Endothelial cell of umbilical vein (primary cell): ENCODE results near the gene GBF1. TPM values are rescaled to one million over a fixed set of nuclear protein-coding genes. Genes with fewer than 3 reads are reported as not detected.
A peak's percentile ranks its signal among the peaks of the same experiment; 100 is the strongest.

Experiments
- BruUV-seq: library from RNA; stranded (reverse); fragments of 400-500 nt; replicated peaks from 2 replicates; lab custom pipeline; 2021; lab: Mats Ljungman, UMichigan
- CTCF ChIA-PET: fragments of 300-600, 350-600 bp; sonication (Branson Sonifier 250); formaldehyde crosslinking; loops from one replicate; lab custom pipeline; 2021; ENCODE audit warnings: antibody characterized with exemption, inconsistent platforms; lab: Charles Lee
- POLR2A ChIA-PET: fragments of 300-600, 350-600 bp; sonication (Branson Sonifier 250); formaldehyde crosslinking; loops from one replicate; lab custom pipeline; 2021; ENCODE audit warnings: antibody characterized with exemption, inconsistent platforms; lab: Charles Lee
- DNase-seq: peaks from one replicate; pipeline ENCODE4 v3.0.0-alpha.2; 2011; ENCODE audit warnings: low read depth, low spot score
- FAIRE-seq: peaks from 2 replicates; lab custom pipeline; 2011; peaks lifted over from hg19 to GRCh38; lab: Jason Lieb, UNC
- H2AFZ ChIP-seq: 2 replicates; pipeline ENCODE4 v1.6.0; 2012; ENCODE audit warnings: low read depth, low read length, control low read depth, inconsistent platforms
- H3K27ac ChIP-seq: 2 replicates; pipeline ENCODE4 v1.5.1; 2011; ENCODE audit warnings: low read depth, mild to moderate bottlenecking, control low read depth, low read length, moderate library complexity; ENCODE audit not compliant: insufficient read depth
- H3K27me3 ChIP-seq, 2 experiments: 2 replicates each; pipeline versions ENCODE4 v1.6.0 to v1.6.1; 2011; ENCODE audit warnings: low read length in 2 of 2, mixed read lengths in 1 of 2; ENCODE audit not compliant: control insufficient read depth in 2 of 2, insufficient read depth in 2 of 2
- H3K36me3 ChIP-seq, 2 experiments: 2 replicates in 1 of 2; 3 replicates in 1 of 2; pipeline ENCODE4 v1.5.1; 2011; ENCODE audit warnings: low read length in 2 of 2, mild to moderate bottlenecking in 1 of 2, moderate library complexity in 1 of 2; ENCODE audit not compliant: control insufficient read depth in 2 of 2, insufficient read depth in 2 of 2; ENCODE audit errors: extremely low read depth in 1 of 2
- H3K4me1 ChIP-seq: 3 replicates; pipeline ENCODE4 v1.5.1; 2011; ENCODE audit warnings: mild to moderate bottlenecking, low read length; ENCODE audit not compliant: control insufficient read depth, insufficient read depth; ENCODE audit errors: extremely low read depth
- H3K4me2 ChIP-seq: 2 replicates; pipeline ENCODE4 v1.6.1; 2011; ENCODE audit warnings: low read length, control low read depth, mixed read lengths; ENCODE audit not compliant: insufficient read depth
- H3K4me3 ChIP-seq, 3 experiments: fragments of 200-600 bp in 1 of 3; sonication (generic), shearing (Covaris generic) in 1 of 3; replicated peaks in 1 of 3; 2 replicates each; pipeline ENCODE4 v1.5.1; 2011 to 2016; ENCODE audit warnings: control low read depth in 3 of 3, low read length in 3 of 3, mild to moderate bottlenecking in 2 of 3, inconsistent platforms in 1 of 3, low read depth in 1 of 3, moderate library complexity in 1 of 3; ENCODE audit not compliant: insufficient read depth in 1 of 3
- H3K79me2 ChIP-seq: 2 replicates; pipeline ENCODE4 v1.6.0; 2012; ENCODE audit warnings: low read length, inconsistent platforms; ENCODE audit not compliant: control insufficient read depth, insufficient read depth
- H3K9ac ChIP-seq: replicated peaks from 2 replicates; pipeline ENCODE3; 2011; ENCODE audit warnings: low read length, control low read depth; ENCODE audit not compliant: insufficient read depth; ENCODE audit errors: extremely low read depth
- H3K9me1 ChIP-seq: replicated peaks from 3 replicates; pipeline ENCODE4 v1.6.0; 2011; ENCODE audit warnings: mild to moderate bottlenecking, low read length; ENCODE audit not compliant: control insufficient read depth, insufficient read depth; ENCODE audit errors: extremely low read depth
- H3K9me3 ChIP-seq: replicated peaks from 2 replicates; pipeline ENCODE4 v1.5.1; 2012; ENCODE audit warnings: low read length, inconsistent platforms; ENCODE audit not compliant: control insufficient read depth, insufficient read depth
- H4K20me1 ChIP-seq: replicated peaks from 2 replicates; pipeline ENCODE3; 2011; ENCODE audit warnings: mild to moderate bottlenecking, low read length; ENCODE audit not compliant: control insufficient read depth, insufficient read depth; ENCODE audit errors: extremely low read depth
- EZH2 ChIP-seq: IDR thresholded peaks from 2 replicates; pipeline ENCODE4 v1.6.1; 2012; ENCODE audit warnings: borderline replicate concordance, low read depth, mild to moderate bottlenecking, moderate library complexity, low read length, inconsistent platforms; ENCODE audit not compliant: severe bottlenecking
- FOS ChIP-seq: IDR thresholded peaks from 2 replicates; pipeline ENCODE4 v1.6.1; 2011; ENCODE audit warnings: mild to moderate bottlenecking, low read length, moderate library complexity, borderline replicate concordance; ENCODE audit not compliant: insufficient read depth
- GATA2 ChIP-seq: IDR thresholded peaks from 2 replicates; pipeline ENCODE4 v1.7.0; 2011; ENCODE audit warnings: low read depth, mild to moderate bottlenecking, moderate library complexity, mixed read lengths, low read length; ENCODE audit not compliant: insufficient read length, insufficient read depth
- MAX ChIP-seq: IDR thresholded peaks from 2 replicates; pipeline ENCODE4 v1.6.1; 2011; ENCODE audit not compliant: insufficient read depth, insufficient read length
- MYC ChIP-seq: IDR thresholded peaks from one replicate; pipeline ENCODE4 v1.6.1; 2011; ENCODE audit warnings: mild to moderate bottlenecking, low read depth, low read length
- POLR2A ChIP-seq: IDR thresholded peaks from 2 replicates; pipeline ENCODE4 v1.6.1; 2012; ENCODE audit warnings: low read depth, mild to moderate bottlenecking, control low read depth, low read length
- POLR2AphosphoS5 ChIP-seq: IDR thresholded peaks from 2 replicates; pipeline ENCODE4 v1.6.1; 2012; ENCODE audit warnings: low read depth, mild to moderate bottlenecking, control low read depth, low read length, moderate library complexity; ENCODE audit not compliant: insufficient read depth
- dilution Hi-C: fragments of 300-500 bp; cut with MboI; formaldehyde crosslinking; loops from one replicate; pipeline ENCODE4 v1.15.0; 2019; ENCODE audit warnings: low sequenced_read_pairs; ENCODE audit not compliant: extremely low pct_ligation_motif_present
- intact Hi-C: fragments of 100-400 bp; cut with micrococcal nuclease; formaldehyde crosslinking; loops from one replicate; pipeline ENCODE4 v1.10.0; 2022
- polyA plus RNA-seq, 4 experiments: library from polyadenylated mRNA; depleted of rRNA in 3 of 4; stranded (reverse) in 3 of 4; unstranded in 1 of 4; fragments of >200 nt; gene quantifications; 2 replicates each; pipeline versions ENCODE4 v1.2.1 to v1.2.3, GENCODE V29; 2011 to 2012; ENCODE audit warnings: missing spikeins in 1 of 4
- total RNA-seq: library from RNA; stranded (reverse); gene quantifications from 2 replicates; pipeline ENCODE4 v1.2.3, GENCODE V29; 2021
- TF ChIP-seq, protein P1 (sequence below), 2 donors: IDR thresholded peaks; 1 replicate in 1 of 2; 2 replicates in 1 of 2; pipeline ENCODE4 v1.5.1; 2011; ENCODE audit warnings: low read length in 2 of 2, mild to moderate bottlenecking in 2 of 2, moderate library complexity in 2 of 2, control low read depth in 1 of 2, inconsistent platforms in 1 of 2, low read depth in 1 of 2; ENCODE audit not compliant: insufficient read depth in 1 of 2; ENCODE audit errors: extremely low read depth in 1 of 2

GBF1 gene
- total and polyA plus RNA-seq, 2 donors (not counting 3 experiments of a cell fraction or from before 2014, with no cell fraction given), result 26.0 to 49.7 TPM

- Histone ChIP-seq H3K27ac (no peak overlapping the region), H3K9me1 (no peaks in the 10 kb centered on the region), H3K4me1 (peaks cover 20% of the 10 kb centered on the region), H3K79me2 (no peaks in the 10 kb centered on the region), H3K27me3 (peaks cover 3 to 7% of the 10 kb centered on the region in 2 experiments), H3K4me3 (peak overlapping the region; percentile 64 to 73 (median 70)), H3K36me3 (peaks cover 0 to 9% of the 10 kb centered on the region in 2 experiments), H3K4me2 (peak overlapping the region; percentile 67), H3K9me3 (no peaks in the 10 kb centered on the region), H4K20me1 (no peaks in the 10 kb centered on the region), H3K9ac (peak overlapping the region; percentile 19), H2AFZ (peak overlapping the region; percentile 60)
- intact Hi-C loops, result loop anchor here (1.0 to 5.0 kb wide), 4 partner anchors 29 to 226 kb away; partner anchors contain the start of genes ACTR1A and SUFU
- TF ChIP-seq POLR2AphosphoS5, result no peak
- no peak for TF ChIP-seq EZH2
- TF ChIP-seq, protein P1, sequence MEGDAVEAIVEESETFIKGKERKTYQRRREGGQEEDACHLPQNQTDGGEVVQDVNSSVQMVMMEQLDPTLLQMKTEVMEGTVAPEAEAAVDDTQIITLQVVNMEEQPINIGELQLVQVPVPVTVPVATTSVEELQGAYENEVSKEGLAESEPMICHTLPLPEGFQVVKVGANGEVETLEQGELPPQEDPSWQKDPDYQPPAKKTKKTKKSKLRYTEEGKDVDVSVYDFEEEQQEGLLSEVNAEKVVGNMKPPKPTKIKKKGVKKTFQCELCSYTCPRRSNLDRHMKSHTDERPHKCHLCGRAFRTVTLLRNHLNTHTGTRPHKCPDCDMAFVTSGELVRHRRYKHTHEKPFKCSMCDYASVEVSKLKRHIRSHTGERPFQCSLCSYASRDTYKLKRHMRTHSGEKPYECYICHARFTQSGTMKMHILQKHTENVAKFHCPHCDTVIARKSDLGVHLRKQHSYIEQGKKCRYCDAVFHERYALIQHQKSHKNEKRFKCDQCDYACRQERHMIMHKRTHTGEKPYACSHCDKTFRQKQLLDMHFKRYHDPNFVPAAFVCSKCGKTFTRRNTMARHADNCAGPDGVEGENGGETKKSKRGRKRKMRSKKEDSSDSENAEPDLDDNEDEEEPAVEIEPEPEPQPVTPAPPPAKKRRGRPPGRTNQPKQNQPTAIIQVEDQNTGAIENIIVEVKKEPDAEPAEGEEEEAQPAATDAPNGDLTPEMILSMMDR (IDR thresholded peaks at IDR 0.05; ENCODE audit: extremely low read depth in 1 of 2, insufficient read depth in 1 of 2, low read depth in 1 of 2, low read length in 2 of 2), result no peak
- no peak for TF ChIP-seq FOS
- TF ChIP-seq GATA2, result no peak
- TF ChIP-seq POLR2A, result no peak
- TF ChIP-seq MYC, result no peak
- TF ChIP-seq MAX, result no peak
- no peak for FAIRE-seq
- CTCF ChIA-PET, result interaction anchor here (0.7 to 6.5 kb wide), 18 partner anchors 8 to 252 kb away, joined by 3 to 74 read pairs (median 12); partner anchors contain the start of genes C10orf95, CUEDC2, ELOVL3 and NFKB2
- dilution Hi-C loops, result no loop called here
- POLR2A ChIA-PET, result no interaction called here
- peak; percentile 33 for DNase-seq
- BruUV-seq, result TSS peak; percentile 44
Observed at GRCh38 chr10:102421507-102421756, 176.1 kb downstream of the GBF1 start.
